Gastroesophageal sphincter (tissue), 4 donors: ENCODE data around the gene THYN1. TPM values are rescaled to one million over a fixed set of nuclear protein-coding genes. Genes with fewer than 3 reads are reported as not detected.

Experiments
- ATAC-seq: fragments of 150-250 bp; one replicate; pipeline ENCODE4 v1.9.1; 2016; ENCODE audit warnings: mild to moderate bottlenecking, moderate library complexity
- H3K27ac ChIP-seq, 4 donors: fragments of 200-600 bp; sonication (generic) in 3 of 4; 1 replicate in 3 of 4; 2 replicates in 1 of 4; pipeline ENCODE4 v1.5.1; 2016 to 2019
- H3K27me3 ChIP-seq: fragments of 200-600 bp; sonication (generic); one replicate; pipeline ENCODE4 v1.5.1; 2019
- H3K36me3 ChIP-seq, 2 donors: fragments of 200-600 bp; sonication (generic); one replicate each; pipeline ENCODE4 v1.5.1; 2019; ENCODE audit warnings: control low read depth in 1 of 2
- H3K4me1 ChIP-seq, 3 donors: fragments of 200-600 bp; sonication (generic); 1 replicate in 2 of 3; 2 replicates in 1 of 3; pipeline ENCODE4 v1.5.1; 2016 to 2019; ENCODE audit warnings: control low read depth in 2 of 3
- H3K4me3 ChIP-seq, 2 donors: fragments of 200-600 bp; sonication (generic); one replicate each; pipeline ENCODE4 v1.5.1; 2019; ENCODE audit warnings: mild to moderate bottlenecking in 1 of 2, moderate library complexity in 1 of 2
- H3K9me3 ChIP-seq, 3 donors: fragments of 200-600 bp; sonication (generic); one replicate each; pipeline ENCODE4 v1.5.1; 2017 to 2019; ENCODE audit warnings: control low read depth in 2 of 3
- CTCF ChIP-seq, 4 experiments: fragments of 200-600 bp in 2 of 4; fragments of 450-650 bp in 2 of 4; sonication (generic) in 1 of 4; IDR thresholded peaks; one replicate each; pipeline ENCODE4 v1.5.1; 2017 to 2019; ENCODE audit warnings: antibody characterized with exemption in 4 of 4, mild to moderate bottlenecking in 2 of 4, moderate library complexity in 2 of 4
- EP300 ChIP-seq: sonication (generic); formaldehyde crosslinking; IDR thresholded peaks from one replicate; pipeline ENCODE4 v1.6.1; 2017; ENCODE audit warnings: antibody characterized with exemption, mild to moderate bottlenecking
- POLR2A ChIP-seq, 2 donors: fragments of 450-650 bp; IDR thresholded peaks; one replicate each; pipeline ENCODE4 v1.6.1; 2017; ENCODE audit warnings: antibody characterized with exemption in 2 of 2, mild to moderate bottlenecking in 2 of 2, moderate library complexity in 1 of 2
- POLR2AphosphoS5 ChIP-seq: sonication (generic); formaldehyde crosslinking; IDR thresholded peaks from one replicate; pipeline ENCODE4 v1.6.1; 2017; ENCODE audit warnings: antibody characterized with exemption
- WGBS, 2 donors: methylation state at CpG; one replicate each; pipeline ENCODE4 v1.1.5; 2018; ENCODE audit warnings: low coverage in 1 of 2; 5-methylcytosine and 5-hydroxymethylcytosine counted together
- total RNA-seq, 4 donors: library from RNA; depleted of rRNA; stranded (reverse); fragments of >200 nt; gene quantifications; one replicate each; pipeline ENCODE4 v1.1.0, GENCODE V29; 2016

Gene THYN1
- total RNA-seq, 4 donors from 2014 or later: 54.0 to 74.4 (median 55.4) TPM

- no peaks in the 10 kb centered on the region for H3K27me3 ChIP-seq
- peaks cover 0 to 65% of the 10 kb centered on the region in 2 donors for H3K36me3 ChIP-seq
- ATAC-seq: no peak
- no peaks in the 10 kb centered on the region for H3K9me3 ChIP-seq
- H3K27ac ChIP-seq: no peak overlapping the region
- TF ChIP-seq POLR2A (IDR thresholded peaks at IDR 0.05) (no peak), EP300 (no peak), CTCF (IDR thresholded peaks at IDR 0.05) (no peak), POLR2AphosphoS5 (no peak)
- H3K4me3 ChIP-seq: no peak overlapping the region
- peaks cover 0 to 11% (median 0%) of the 10 kb centered on the region in 3 donors for H3K4me1 ChIP-seq
- WGBS, 2 donors: 79 to 93% methylated on average over 3 of the region's 3 CpGs
Observed at GRCh38 chr11:134235399-134235798, 17.8 kb downstream of the THYN1 start.

- Histone ChIP-seq H3K4me3 (no peak overlapping the region), H3K27me3 (no peaks in the 10 kb centered on the region), H3K27ac (no peak overlapping the region), H3K4me1 (peaks cover 0 to 18% (median 0%) of the 10 kb centered on the region in 3 donors), H3K36me3 (peaks cover 0 to 49% of the 10 kb centered on the region in 2 donors), H3K9me3 (no peaks in the 10 kb centered on the region)
- 92 to 93% methylated on average over 4 of the region's 4 CpGs for WGBS, 2 donors
- TF ChIP-seq CTCF (IDR thresholded peaks at IDR 0.05): no peak
- no peak for TF ChIP-seq POLR2A (IDR thresholded peaks at IDR 0.05)
- TF ChIP-seq EP300: no peak
- TF ChIP-seq POLR2AphosphoS5: no peak
- ATAC-seq: no peak
Observed at GRCh38 chr11:134233729-134234179, 19.4 kb downstream of the THYN1 start.

GRCh38 chr11:134231958-134232659 is 21.0 kb downstream of the THYN1 start:
- Histone ChIP-seq H3K9me3 (no peaks in the 10 kb centered on the region), H3K27ac (no peak overlapping the region), H3K27me3 (no peaks in the 10 kb centered on the region), H3K4me3 (no peak overlapping the region), H3K36me3 (peaks cover 0 to 37% of the 10 kb centered on the region in 2 donors), H3K4me1 (peaks cover 0 to 30% (median under 1%) of the 10 kb centered on the region in 3 donors)
- WGBS, 2 donors: 58 to 69% methylated on average over 5 to 9 of the region's 10 CpGs
- TF ChIP-seq POLR2AphosphoS5: no peak
- no peak for TF ChIP-seq CTCF (IDR thresholded peaks at IDR 0.05)
- TF ChIP-seq POLR2A (IDR thresholded peaks at IDR 0.05): no peak
- no peak for TF ChIP-seq EP300
- no peak for ATAC-seq

GRCh38 chr11:134230339-134230738 is 22.8 kb downstream of the THYN1 start:
- TF ChIP-seq CTCF (IDR thresholded peaks at IDR 0.05) (no peak), EP300 (no peak), POLR2AphosphoS5 (no peak), POLR2A (IDR thresholded peaks at IDR 0.05) (no peak)
- H3K27ac ChIP-seq: no peak overlapping the region
- H3K27me3 ChIP-seq: no peaks in the 10 kb centered on the region
- H3K9me3 ChIP-seq: no peaks in the 10 kb centered on the region
- 59 to 86% methylated on average over 2 to 4 of the region's 4 CpGs for WGBS, 2 donors
- H3K4me3 ChIP-seq: no peak overlapping the region
- H3K4me1 ChIP-seq: peaks cover 0 to 47% (median 15%) of the 10 kb centered on the region in 3 donors
- ATAC-seq: no peak
- peaks cover 0 to 21% of the 10 kb centered on the region in 2 donors for H3K36me3 ChIP-seq
